LNCaP clone FGC (cell line): ENCODE measurements around the gene TMEM187.

ENCODE experiments used
- DNase-seq: peaks from one replicate; pipeline ENCODE4 v3.0.0-alpha.2; 2011; ENCODE audit warnings: low read depth
- H3K4me3 ChIP-seq: 2 replicates; pipeline ENCODE4 v1.5.1; 2011; ENCODE audit warnings: mild to moderate bottlenecking, low read depth, low read length, control low read depth
- CTCF ChIP-seq: IDR thresholded peaks from 2 replicates; pipeline ENCODE4 v1.5.1; 2012; ENCODE audit warnings: mild to moderate bottlenecking; ENCODE audit not compliant: control insufficient read depth, insufficient read depth; ENCODE audit errors: extremely low read depth

TMEM187 gene

DNA sequence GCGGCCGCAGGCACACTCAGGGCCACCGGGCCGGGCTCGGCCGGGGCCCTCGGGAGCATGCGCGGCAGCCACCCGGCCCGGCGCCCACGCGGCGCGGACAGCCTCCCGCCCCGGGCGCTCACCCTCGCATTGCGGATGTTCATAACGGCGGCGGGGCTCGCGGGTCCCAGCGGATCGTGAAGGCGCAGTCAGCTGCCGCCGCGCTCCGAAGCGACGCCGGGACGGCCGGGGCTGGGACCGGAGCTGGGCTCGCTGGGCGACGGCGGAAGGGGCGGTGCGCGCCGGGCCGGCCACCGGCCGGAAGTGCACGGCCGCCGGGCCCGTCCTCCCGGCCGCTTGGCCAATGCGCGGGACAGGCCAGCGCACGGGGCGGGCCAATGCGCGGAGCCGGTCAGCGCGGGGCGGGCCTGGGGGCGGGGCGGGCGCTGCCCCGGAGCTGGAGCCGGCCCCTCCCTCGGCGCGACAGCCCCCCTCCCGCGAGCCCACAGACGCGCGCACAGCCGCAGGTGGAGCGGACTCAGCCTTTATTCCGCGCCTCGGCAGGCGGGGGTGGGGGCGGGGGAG, 37.7 kb upstream of the TMEM187 start, which contains the start of gene NAA10:
TSS of gene NAA10 (minus strand) at position 276 of the 564 bp plus-strand sequence. CDS start at position 143, 133 bp downstream.
- no peak for DNase-seq
- TF ChIP-seq CTCF, result no peak
- H3K4me3 ChIP-seq, result peak within 1 kb of the TSS; percentile 70

DNA sequence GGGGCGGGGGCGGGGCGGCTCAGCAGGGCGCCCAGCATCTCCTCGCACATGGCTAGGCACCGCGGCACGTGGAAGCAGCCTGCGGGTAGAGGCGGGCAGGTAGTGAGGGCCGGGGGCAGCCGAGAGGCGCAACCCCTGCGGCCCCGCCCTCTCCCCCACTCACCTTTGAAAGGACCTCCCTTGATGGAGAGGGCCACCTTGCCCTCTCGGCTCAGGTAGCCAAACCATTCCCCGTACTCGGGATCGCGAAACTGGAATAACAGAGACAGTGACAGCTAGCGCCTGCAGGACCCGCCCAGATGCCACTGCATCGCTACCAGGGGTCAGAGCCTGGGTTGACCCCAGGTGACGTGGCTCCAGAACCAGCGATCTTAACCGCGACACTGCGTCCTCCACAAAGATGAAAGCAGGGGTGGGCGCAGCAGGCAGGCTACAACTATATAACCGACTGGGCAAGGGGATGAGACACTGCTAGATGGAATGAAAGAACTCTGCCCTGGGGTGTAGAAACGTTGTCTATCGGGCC, 37.2 kb upstream of the TMEM187 start:
- peak overlapping the region; percentile 42 for H3K4me3 ChIP-seq
- no peak for DNase-seq
- no peak for TF ChIP-seq CTCF

DNA sequence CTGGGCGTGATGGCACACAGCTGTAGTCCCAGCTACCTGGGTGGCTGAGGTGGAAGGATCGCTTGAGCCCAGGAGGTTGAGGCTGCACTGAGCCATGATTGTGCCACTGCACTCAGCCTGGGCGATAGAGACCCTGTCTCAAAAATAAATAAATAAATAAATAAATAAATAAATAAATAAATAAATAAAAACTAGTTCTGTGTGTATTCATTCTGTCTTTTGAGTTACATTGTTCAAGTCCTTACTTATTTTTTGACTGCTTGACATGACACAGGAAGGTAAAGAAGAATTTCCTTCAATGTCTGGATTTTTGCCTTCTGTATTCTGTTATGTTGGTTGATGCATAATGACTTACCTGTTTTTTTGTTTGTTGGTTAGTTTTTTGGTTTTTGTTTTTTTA, 35.5 kb upstream of the TMEM187 start:
- no peak for TF ChIP-seq CTCF
- no peak for DNase-seq
- H3K4me3 ChIP-seq, result no peak overlapping the region

GRCh38 chrX:153938226-153938786, 34.2 kb upstream of the TMEM187 start:
- DNase-seq, result no peak
- H3K4me3 ChIP-seq, result no peak overlapping the region
- no peak for TF ChIP-seq CTCF

DNA sequence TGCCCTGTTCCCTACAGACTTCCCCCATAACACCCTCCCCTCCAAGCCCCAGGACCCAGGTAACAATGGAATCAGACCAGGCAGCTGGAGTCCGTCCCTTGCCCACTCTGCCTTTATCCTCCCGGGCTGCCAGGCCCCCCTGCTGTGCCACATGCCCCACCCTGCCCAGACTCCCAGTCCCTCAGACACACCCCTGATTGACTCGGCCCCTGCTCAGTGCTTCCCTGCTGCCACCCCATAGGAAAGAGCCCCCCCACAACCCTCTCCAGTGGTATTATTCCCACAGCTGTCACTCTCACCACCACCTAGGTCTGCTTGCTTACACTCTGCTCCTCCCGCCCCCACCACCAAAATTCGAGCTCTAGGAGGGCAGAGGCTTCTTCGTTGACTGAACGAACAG, 33.0 kb upstream of the TMEM187 start:
- DNase-seq, result no peak
- H3K4me3 ChIP-seq, result no peak overlapping the region
- no peak for TF ChIP-seq CTCF

DNA sequence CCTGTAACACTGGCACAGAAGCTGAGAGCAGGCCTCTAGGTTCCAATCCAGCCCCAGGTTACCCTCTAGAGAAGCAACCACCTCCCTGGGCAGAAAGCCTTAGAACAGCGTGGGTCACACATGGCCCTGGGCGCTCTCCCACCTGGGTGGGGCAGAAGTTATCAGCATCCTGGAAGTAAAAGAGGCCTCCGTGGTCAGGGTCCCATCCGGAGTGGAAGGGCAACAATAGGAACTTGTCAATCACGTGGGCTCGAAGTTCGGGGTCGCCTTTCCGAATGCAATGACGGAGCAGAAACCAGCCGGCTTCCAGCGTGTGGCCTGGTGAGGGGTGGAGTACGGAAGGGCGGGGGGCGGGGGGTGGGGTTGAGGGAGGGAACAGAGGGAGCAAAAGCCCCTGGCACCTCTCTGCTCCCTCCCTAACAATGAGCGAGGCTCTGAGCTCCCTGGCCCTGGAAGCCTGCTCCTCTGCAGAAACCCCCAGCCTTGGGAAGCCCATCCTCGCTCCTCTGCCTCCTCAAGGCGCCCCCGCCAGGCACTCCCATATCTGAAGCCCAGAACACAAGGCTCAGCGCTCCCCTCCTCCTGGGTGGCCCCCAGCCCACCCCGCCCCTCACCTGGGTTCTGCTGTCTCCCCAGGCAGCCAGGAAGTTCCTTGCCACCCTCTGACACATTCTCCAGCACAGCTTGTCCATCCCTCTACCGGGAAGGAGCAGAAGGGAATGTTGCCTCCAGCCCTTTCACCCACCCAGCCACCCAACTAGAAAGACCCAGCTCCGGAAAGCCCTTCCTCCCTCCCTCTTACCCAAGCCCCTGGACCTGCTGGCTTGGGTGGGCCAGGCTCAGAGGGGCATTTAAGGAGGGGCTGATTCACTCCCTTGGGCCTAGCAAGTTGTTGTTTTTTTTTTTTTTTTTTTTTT, 31.0 kb upstream of the TMEM187 start:
- H3K4me3 ChIP-seq, result no peak overlapping the region
- no peak for DNase-seq
- no peak for TF ChIP-seq CTCF
